GM23338 (cell line): ENCODE data around the gene SNX8. TPM values are rescaled to one million over a fixed set of nuclear protein-coding genes. Genes with fewer than 3 reads are reported as not detected.

Experiments
- ATAC-seq: fragments of 200-7000 bp; cut with Tn5 transposase; 3 replicates; pipeline ENCODE4 v1.9.1; 2020
- DNase-seq: peaks from one replicate; pipeline ENCODE4 v3.0.0-alpha.2; 2015; ENCODE audit warnings: low spot score
- H2AFZ ChIP-seq: fragments of 200-600 bp; sonication (generic); 2 replicates; pipeline ENCODE4 v1.8.0; 2016; ENCODE audit warnings: antibody characterized with exemption, mild to moderate bottlenecking, moderate library complexity
- H3F3A ChIP-seq: fragments of 200-600 bp; sonication (generic); replicated peaks from 2 replicates; pipeline ENCODE4 v1.8.0; 2017; ENCODE audit warnings: antibody characterized with exemption, mixed run types, low read depth
- H3K27ac ChIP-seq: fragments of 200-600 bp; sonication (generic); 2 replicates; pipeline ENCODE4 v1.6.1; 2016; ENCODE audit warnings: low read depth
- H3K27me3 ChIP-seq: fragments of 200-600 bp; sonication (generic); 2 replicates; pipeline ENCODE4 v1.8.0; 2016; ENCODE audit warnings: mild to moderate bottlenecking, mixed run types, moderate library complexity; ENCODE audit not compliant: insufficient read depth
- H3K36me3 ChIP-seq: fragments of 200-600 bp; sonication (generic); 2 replicates; pipeline ENCODE4 v1.8.0; 2016; ENCODE audit warnings: mild to moderate bottlenecking; ENCODE audit not compliant: insufficient read depth
- H3K4me1 ChIP-seq: fragments of 200-600 bp; sonication (generic); 2 replicates; pipeline ENCODE4 v1.8.0; 2016; ENCODE audit warnings: mild to moderate bottlenecking, moderate library complexity; ENCODE audit not compliant: insufficient read depth
- H3K4me2 ChIP-seq: fragments of 200-600 bp; sonication (generic); 2 replicates; pipeline ENCODE4 v1.7.1; 2017; ENCODE audit warnings: mixed run types
- H3K4me3 ChIP-seq: fragments of 200-600 bp; sonication (generic); 2 replicates; pipeline ENCODE4 v1.6.1; 2016; ENCODE audit warnings: mixed run types
- H3K79me2 ChIP-seq: fragments of 200-600 bp; sonication (generic); replicated peaks from 2 replicates; pipeline ENCODE4 v1.8.0; 2017; ENCODE audit warnings: mild to moderate bottlenecking; ENCODE audit not compliant: insufficient read depth
- H3K9me2 ChIP-seq: fragments of 200-600 bp; sonication (generic); 2 replicates; pipeline ENCODE4 v1.8.0; 2017; ENCODE audit not compliant: insufficient read depth
- H4K20me1 ChIP-seq: fragments of 200-600 bp; sonication (generic); replicated peaks from 2 replicates; pipeline ENCODE4 v1.8.0; 2017; ENCODE audit warnings: mild to moderate bottlenecking; ENCODE audit not compliant: insufficient read depth
- H3K27ac Mint-ChIP-seq: 2 replicates; pipeline ENCODE4 v1.8.0; 2020; ENCODE audit warnings: inconsistent platforms, mild to moderate bottlenecking, moderate library complexity, mixed read lengths
- H3K27me3 Mint-ChIP-seq: 3 replicates; pipeline ENCODE4 v1.8.0; 2022; ENCODE audit warnings: low read depth, mild to moderate bottlenecking, moderate library complexity, mixed read lengths, inconsistent platforms; ENCODE audit not compliant: insufficient read depth, poor library complexity
- H3K36me3 Mint-ChIP-seq: 3 replicates; pipeline ENCODE4 v1.8.0; 2021; ENCODE audit warnings: low read depth, mild to moderate bottlenecking, inconsistent platforms, moderate library complexity, mixed read lengths
- H3K4me1 Mint-ChIP-seq: 3 replicates; pipeline ENCODE4 v1.8.0; 2020; ENCODE audit warnings: mild to moderate bottlenecking, inconsistent platforms, mixed read lengths
- H3K4me3 Mint-ChIP-seq: 3 replicates; pipeline ENCODE4 v1.8.0; 2021; ENCODE audit warnings: moderate library complexity, mild to moderate bottlenecking, inconsistent platforms, mixed read lengths
- H3K9me3 Mint-ChIP-seq: 3 replicates; pipeline ENCODE4 v1.8.0; 2020; ENCODE audit warnings: moderate library complexity, mild to moderate bottlenecking, inconsistent platforms, mixed read lengths
- CREB1 ChIP-seq: fragments of 250-450 bp; sonication (Bioruptor Pico); IDR thresholded peaks from 2 replicates; pipeline ENCODE4 v1.5.0; 2020; ENCODE audit warnings: low read depth, mild to moderate bottlenecking, moderate library complexity
- EZH2 ChIP-seq: fragments of 200-600 bp; sonication (generic); IDR thresholded peaks from one replicate; pipeline ENCODE4 v1.8.0; 2017; ENCODE audit warnings: antibody characterized with exemption, mild to moderate bottlenecking, low read depth; ENCODE audit not compliant: unreplicated experiment
- JUNB ChIP-seq: IDR thresholded peaks from one replicate; pipeline ENCODE4 v1.6.1; 2016; ENCODE audit warnings: antibody characterized with exemption; ENCODE audit not compliant: unreplicated experiment
- NANOG ChIP-seq: IDR thresholded peaks from 2 replicates; pipeline ENCODE4 v1.6.1; 2016; ENCODE audit warnings: antibody characterized with exemption, borderline replicate concordance
- POLR2AphosphoS5 ChIP-seq: IDR thresholded peaks from 2 replicates; pipeline ENCODE4 v1.6.1; 2016; ENCODE audit warnings: antibody characterized with exemption, low read depth
- ZNF114 ChIP-seq: fragments of 250-450 bp; sonication (Bioruptor Pico); IDR thresholded peaks from 2 replicates; pipeline ENCODE4 v1.5.0; 2020; ENCODE audit warnings: mild to moderate bottlenecking, moderate library complexity
- ZNF331 ChIP-seq: fragments of 250-450 bp; sonication (Bioruptor Pico); IDR thresholded peaks from 2 replicates; pipeline ENCODE4 v1.5.0; 2020; ENCODE audit warnings: low read depth, mild to moderate bottlenecking, moderate library complexity
- polyA plus RNA-seq: library from polyadenylated mRNA; unstranded; fragments of >200 nt; fragmentation: Nextera tagmentation; extraction: Ambion mirVana; gene quantifications from 2 replicates; pipeline ENCODE4 v1.2.1, GENCODE V29; 2016
- total RNA-seq: library from RNA; depleted of rRNA; stranded (reverse); fragments of >200 nt; shearing (Covaris generic); gene quantifications from 2 replicates; pipeline ENCODE4 v1.2.3, GENCODE V29; 2014
- TF ChIP-seq, protein P1 (sequence below), 2 experiments: fragments of 200-600 bp in 1 of 2; sonication (generic) in 1 of 2; conservative IDR thresholded peaks; 2 replicates each; pipeline versions ENCODE4 v1.5.1 to v1.6.1; 2016 to 2017; ENCODE audit warnings: antibody characterized with exemption in 2 of 2, low read depth in 2 of 2, mild to moderate bottlenecking in 2 of 2, moderate library complexity in 1 of 2
- TF ChIP-seq, protein P2 (sequence below): fragments of 250-450 bp; sonication (Bioruptor Pico); IDR thresholded peaks from 2 replicates; pipeline ENCODE4 v1.5.0; 2020; ENCODE audit warnings: mild to moderate bottlenecking, moderate library complexity
- TF ChIP-seq, protein P3 (sequence below): IDR thresholded peaks from one replicate; pipeline ENCODE4 v1.6.1; 2018; ENCODE audit warnings: antibody characterized with exemption; ENCODE audit not compliant: unreplicated experiment

Gene SNX8
- total and polyA plus RNA-seq, 2 experiments from 2014 or later, result 44.3 to 50.9 TPM

DNA sequence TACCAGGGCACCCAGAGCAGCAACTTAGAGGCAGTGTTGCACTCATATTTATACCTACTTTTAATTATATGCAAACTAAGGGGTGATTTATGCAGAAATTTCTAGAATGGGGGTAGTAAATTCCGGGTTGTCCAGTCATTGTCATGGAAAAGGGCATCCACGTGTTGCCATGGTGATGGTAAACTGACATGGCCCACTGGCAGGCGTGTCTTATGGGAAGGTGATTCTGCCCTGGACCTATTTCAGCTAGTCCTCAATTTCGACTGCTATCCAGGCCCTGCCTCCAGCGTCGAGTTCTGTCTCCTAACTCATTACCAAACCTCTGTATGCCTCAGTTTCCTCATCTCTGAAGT, 12.8 kb downstream of the SNX8 start (continued):
- TF ChIP-seq, protein P1, sequence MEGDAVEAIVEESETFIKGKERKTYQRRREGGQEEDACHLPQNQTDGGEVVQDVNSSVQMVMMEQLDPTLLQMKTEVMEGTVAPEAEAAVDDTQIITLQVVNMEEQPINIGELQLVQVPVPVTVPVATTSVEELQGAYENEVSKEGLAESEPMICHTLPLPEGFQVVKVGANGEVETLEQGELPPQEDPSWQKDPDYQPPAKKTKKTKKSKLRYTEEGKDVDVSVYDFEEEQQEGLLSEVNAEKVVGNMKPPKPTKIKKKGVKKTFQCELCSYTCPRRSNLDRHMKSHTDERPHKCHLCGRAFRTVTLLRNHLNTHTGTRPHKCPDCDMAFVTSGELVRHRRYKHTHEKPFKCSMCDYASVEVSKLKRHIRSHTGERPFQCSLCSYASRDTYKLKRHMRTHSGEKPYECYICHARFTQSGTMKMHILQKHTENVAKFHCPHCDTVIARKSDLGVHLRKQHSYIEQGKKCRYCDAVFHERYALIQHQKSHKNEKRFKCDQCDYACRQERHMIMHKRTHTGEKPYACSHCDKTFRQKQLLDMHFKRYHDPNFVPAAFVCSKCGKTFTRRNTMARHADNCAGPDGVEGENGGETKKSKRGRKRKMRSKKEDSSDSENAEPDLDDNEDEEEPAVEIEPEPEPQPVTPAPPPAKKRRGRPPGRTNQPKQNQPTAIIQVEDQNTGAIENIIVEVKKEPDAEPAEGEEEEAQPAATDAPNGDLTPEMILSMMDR (conservative IDR thresholded peaks at IDR 0.05; ENCODE audit: low read depth in 2 of 2), result no peak
- no peak for TF ChIP-seq JUNB
- TF ChIP-seq, protein P2, sequence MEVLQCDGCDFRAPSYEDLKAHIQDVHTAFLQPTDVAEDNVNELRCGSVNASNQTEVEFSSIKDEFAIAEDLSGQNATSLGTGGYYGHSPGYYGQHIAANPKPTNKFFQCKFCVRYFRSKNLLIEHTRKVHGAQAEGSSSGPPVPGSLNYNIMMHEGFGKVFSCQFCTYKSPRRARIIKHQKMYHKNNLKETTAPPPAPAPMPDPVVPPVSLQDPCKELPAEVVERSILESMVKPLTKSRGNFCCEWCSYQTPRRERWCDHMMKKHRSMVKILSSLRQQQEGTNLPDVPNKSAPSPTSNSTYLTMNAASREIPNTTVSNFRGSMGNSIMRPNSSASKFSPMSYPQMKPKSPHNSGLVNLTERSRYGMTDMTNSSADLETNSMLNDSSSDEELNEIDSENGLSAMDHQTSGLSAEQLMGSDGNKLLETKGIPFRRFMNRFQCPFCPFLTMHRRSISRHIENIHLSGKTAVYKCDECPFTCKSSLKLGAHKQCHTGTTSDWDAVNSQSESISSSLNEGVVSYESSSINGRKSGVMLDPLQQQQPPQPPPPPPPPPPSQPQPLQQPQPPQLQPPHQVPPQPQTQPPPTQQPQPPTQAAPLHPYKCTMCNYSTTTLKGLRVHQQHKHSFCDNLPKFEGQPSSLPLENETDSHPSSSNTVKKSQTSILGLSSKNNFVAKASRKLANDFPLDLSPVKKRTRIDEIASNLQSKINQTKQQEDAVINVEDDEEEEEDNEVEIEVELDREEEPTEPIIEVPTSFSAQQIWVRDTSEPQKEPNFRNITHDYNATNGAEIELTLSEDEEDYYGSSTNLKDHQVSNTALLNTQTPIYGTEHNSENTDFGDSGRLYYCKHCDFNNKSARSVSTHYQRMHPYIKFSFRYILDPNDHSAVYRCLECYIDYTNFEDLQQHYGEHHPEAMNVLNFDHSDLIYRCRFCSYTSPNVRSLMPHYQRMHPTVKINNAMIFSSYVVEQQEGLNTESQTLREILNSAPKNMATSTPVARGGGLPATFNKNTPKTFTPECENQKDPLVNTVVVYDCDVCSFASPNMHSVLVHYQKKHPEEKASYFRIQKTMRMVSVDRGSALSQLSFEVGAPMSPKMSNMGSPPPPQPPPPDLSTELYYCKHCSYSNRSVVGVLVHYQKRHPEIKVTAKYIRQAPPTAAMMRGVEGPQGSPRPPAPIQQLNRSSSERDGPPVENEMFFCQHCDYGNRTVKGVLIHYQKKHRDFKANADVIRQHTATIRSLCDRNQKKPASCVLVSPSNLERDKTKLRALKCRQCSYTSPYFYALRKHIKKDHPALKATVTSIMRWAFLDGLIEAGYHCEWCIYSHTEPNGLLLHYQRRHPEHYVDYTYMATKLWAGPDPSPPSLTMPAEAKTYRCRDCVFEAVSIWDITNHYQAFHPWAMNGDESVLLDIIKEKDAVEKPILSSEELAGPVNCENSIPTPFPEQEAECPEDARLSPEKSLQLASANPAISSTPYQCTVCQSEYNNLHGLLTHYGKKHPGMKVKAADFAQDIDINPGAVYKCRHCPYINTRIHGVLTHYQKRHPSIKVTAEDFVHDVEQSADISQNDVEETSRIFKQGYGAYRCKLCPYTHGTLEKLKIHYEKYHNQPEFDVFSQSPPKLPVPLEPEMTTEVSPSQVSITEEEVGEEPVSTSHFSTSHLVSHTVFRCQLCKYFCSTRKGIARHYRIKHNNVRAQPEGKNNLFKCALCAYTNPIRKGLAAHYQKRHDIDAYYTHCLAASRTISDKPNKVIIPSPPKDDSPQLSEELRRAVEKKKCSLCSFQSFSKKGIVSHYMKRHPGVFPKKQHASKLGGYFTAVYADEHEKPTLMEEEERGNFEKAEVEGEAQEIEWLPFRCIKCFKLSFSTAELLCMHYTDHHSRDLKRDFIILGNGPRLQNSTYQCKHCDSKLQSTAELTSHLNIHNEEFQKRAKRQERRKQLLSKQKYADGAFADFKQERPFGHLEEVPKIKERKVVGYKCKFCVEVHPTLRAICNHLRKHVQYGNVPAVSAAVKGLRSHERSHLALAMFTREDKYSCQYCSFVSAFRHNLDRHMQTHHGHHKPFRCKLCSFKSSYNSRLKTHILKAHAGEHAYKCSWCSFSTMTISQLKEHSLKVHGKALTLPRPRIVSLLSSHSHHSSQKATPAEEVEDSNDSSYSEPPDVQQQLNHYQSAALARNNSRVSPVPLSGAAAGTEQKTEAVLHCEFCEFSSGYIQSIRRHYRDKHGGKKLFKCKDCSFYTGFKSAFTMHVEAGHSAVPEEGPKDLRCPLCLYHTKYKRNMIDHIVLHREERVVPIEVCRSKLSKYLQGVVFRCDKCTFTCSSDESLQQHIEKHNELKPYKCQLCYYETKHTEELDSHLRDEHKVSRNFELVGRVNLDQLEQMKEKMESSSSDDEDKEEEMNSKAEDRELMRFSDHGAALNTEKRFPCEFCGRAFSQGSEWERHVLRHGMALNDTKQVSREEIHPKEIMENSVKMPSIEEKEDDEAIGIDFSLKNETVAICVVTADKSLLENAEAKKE (CRISPR knock-in tag), result no peak

DNA sequence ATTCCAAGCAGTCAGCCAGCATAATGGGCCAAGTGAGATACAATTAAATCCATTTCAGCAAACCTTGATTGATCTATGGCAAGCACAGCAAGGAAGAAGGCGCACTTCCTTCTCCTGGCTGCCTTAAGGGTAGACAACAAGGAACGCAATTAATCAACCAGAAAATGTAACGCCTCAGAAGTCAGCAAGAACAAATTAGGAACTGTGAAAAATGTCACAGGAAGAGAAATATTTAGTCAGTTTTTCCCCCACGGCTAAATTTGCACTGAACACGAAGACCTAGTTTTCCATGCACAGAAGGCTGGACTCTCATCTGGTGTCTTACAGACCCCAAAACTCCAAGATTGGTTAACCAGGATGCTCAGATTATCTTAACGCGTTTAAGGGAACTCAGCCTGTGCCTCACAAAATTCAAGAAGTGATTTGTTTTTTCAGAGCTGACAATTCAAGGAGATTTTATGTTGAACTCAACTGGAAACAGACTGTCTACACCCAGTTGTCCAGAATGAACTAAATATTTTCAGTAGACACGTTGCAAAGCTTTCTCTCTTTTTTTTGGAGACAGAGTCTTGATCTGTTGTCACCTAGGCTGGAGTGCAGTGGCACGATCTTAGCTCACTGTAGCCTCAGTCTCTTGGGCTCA, 14.2 kb downstream of the SNX8 start:
- H3K4me1 ChIP-seq, result peaks cover 9% of the 10 kb centered on the region; the same call in 1 of the 2 replicates
- H3F3A ChIP-seq, result no peaks in the 10 kb centered on the region
- DNase-seq, result no peak
- Mint-ChIP-seq H3K36me3 (peaks cover 28% of the 10 kb centered on the region), H3K9me3 (peaks cover 30% of the 10 kb centered on the region), H3K27ac (0 out of 2 replicates have a peak overlapping the region, but pooled peaks have one; percentile 21), H3K4me3 (no peak overlapping the region), H3K4me1 (peaks cover 26% of the 10 kb centered on the region), H3K27me3 (peaks cover 17% of the 10 kb centered on the region)
- H3K9me2 ChIP-seq, result no peaks in the 10 kb centered on the region
- no peaks in the 10 kb centered on the region for H4K20me1 ChIP-seq
- no peak for ATAC-seq
- no peak overlapping the region for H2AFZ ChIP-seq
- H3K4me2 ChIP-seq, result no peak overlapping the region
- no peak overlapping the region for H3K4me3 ChIP-seq
- H3K36me3 ChIP-seq, result no peaks in the 10 kb centered on the region
- peaks cover 51% of the 10 kb centered on the region for H3K79me2 ChIP-seq
- peak overlapping the region; percentile 88 for H3K27ac ChIP-seq
- H3K27me3 ChIP-seq, result no peaks in the 10 kb centered on the region
- no peak for TF ChIP-seq ZNF114 (CRISPR knock-in tag)
- TF ChIP-seq ZNF331 (CRISPR knock-in tag), result no peak
- TF ChIP-seq JUNB, result no peak
- TF ChIP-seq EZH2, result no peak
- no peak for TF ChIP-seq POLR2AphosphoS5
- TF ChIP-seq, protein P3, sequence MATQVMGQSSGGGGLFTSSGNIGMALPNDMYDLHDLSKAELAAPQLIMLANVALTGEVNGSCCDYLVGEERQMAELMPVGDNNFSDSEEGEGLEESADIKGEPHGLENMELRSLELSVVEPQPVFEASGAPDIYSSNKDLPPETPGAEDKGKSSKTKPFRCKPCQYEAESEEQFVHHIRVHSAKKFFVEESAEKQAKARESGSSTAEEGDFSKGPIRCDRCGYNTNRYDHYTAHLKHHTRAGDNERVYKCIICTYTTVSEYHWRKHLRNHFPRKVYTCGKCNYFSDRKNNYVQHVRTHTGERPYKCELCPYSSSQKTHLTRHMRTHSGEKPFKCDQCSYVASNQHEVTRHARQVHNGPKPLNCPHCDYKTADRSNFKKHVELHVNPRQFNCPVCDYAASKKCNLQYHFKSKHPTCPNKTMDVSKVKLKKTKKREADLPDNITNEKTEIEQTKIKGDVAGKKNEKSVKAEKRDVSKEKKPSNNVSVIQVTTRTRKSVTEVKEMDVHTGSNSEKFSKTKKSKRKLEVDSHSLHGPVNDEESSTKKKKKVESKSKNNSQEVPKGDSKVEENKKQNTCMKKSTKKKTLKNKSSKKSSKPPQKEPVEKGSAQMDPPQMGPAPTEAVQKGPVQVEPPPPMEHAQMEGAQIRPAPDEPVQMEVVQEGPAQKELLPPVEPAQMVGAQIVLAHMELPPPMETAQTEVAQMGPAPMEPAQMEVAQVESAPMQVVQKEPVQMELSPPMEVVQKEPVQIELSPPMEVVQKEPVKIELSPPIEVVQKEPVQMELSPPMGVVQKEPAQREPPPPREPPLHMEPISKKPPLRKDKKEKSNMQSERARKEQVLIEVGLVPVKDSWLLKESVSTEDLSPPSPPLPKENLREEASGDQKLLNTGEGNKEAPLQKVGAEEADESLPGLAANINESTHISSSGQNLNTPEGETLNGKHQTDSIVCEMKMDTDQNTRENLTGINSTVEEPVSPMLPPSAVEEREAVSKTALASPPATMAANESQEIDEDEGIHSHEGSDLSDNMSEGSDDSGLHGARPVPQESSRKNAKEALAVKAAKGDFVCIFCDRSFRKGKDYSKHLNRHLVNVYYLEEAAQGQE, result no peak
- no peak for TF ChIP-seq NANOG
- no peak for TF ChIP-seq CREB1 (CRISPR knock-in tag)
